OCI-LY7 (cell line): ENCODE results near the gene ZBTB48. TPM values are rescaled to one million over a fixed set of nuclear protein-coding genes. Genes with fewer than 3 reads are reported as not detected.

Experiments used
- BruUV-seq: library from RNA; stranded (reverse); fragments of 400-500 nt; replicated peaks from 2 replicates; lab custom pipeline; 2021; lab: Mats Ljungman, UMichigan
- CTCF ChIA-PET: fragments of 300-600 bp; sonication (Branson Sonifier 250); formaldehyde crosslinking; loops from one replicate; lab custom pipeline; 2022; ENCODE audit warnings: antibody characterized with exemption; ENCODE audit not compliant: unreplicated experiment; lab: Charles Lee
- POLR2A ChIA-PET: fragments of 300-600 bp; sonication (Branson Sonifier 250); formaldehyde crosslinking; loops from one replicate; lab custom pipeline; 2022; ENCODE audit warnings: antibody characterized with exemption; lab: Charles Lee
- DNase-seq: peaks from one replicate; pipeline ENCODE4 v3.0.0-alpha.2; 2015; ENCODE audit warnings: low spot score
- H2AFZ ChIP-seq: fragments of 200-600 bp; sonication (generic), shearing (Covaris generic); 2 replicates; pipeline ENCODE4 v1.6.1; 2014; ENCODE audit warnings: mild to moderate bottlenecking, antibody characterized with exemption, low read length, moderate library complexity
- H3K27ac ChIP-seq: fragments of 200-600 bp; sonication (generic); 2 replicates; pipeline ENCODE4 v1.5.1; 2014; ENCODE audit warnings: mixed run types, low read depth, mild to moderate bottlenecking, moderate library complexity, low read length, inconsistent platforms; ENCODE audit not compliant: poor library complexity, severe bottlenecking
- H3K36me3 ChIP-seq: fragments of 200-600 bp; sonication (generic); 2 replicates; pipeline ENCODE4 v1.6.1; 2014; ENCODE audit warnings: mild to moderate bottlenecking, antibody characterized with exemption, low read length, moderate library complexity, mixed read lengths; ENCODE audit not compliant: insufficient read depth
- H3K4me1 ChIP-seq: fragments of 200-600 bp; sonication (generic); 2 replicates; pipeline ENCODE4 v1.5.1; 2014; ENCODE audit warnings: mild to moderate bottlenecking, low read length; ENCODE audit not compliant: insufficient read depth, poor library complexity, severe bottlenecking
- H3K4me2 ChIP-seq: fragments of 200-600 bp; sonication (generic); 2 replicates; pipeline ENCODE4 v1.6.1; 2014; ENCODE audit warnings: mild to moderate bottlenecking, low read length
- H3K4me3 ChIP-seq: fragments of 200-600 bp; sonication (generic); 2 replicates; pipeline ENCODE4 v1.5.1; 2014; ENCODE audit warnings: mild to moderate bottlenecking, low read depth, low read length; ENCODE audit not compliant: poor library complexity, severe bottlenecking
- H3K79me2 ChIP-seq: fragments of 200-600 bp; sonication (generic); 2 replicates; pipeline ENCODE4 v1.6.1; 2016; ENCODE audit warnings: low read depth, mild to moderate bottlenecking, low read length, moderate library complexity, mixed read lengths; ENCODE audit not compliant: insufficient read depth
- H3K9me2 ChIP-seq: fragments of 200-600 bp; sonication (generic); 2 replicates; pipeline ENCODE4 v1.6.1; 2016; ENCODE audit warnings: mild to moderate bottlenecking, low read length, mixed read lengths; ENCODE audit not compliant: insufficient read depth
- H3K9me3 ChIP-seq: fragments of 200-600 bp; sonication (generic); 2 replicates; pipeline ENCODE4 v1.6.1; 2014; ENCODE audit warnings: mild to moderate bottlenecking, mixed run types, low read length, mixed read lengths
- H4K20me1 ChIP-seq: fragments of 200-600 bp; sonication (generic); 2 replicates; pipeline ENCODE4 v1.6.1; 2014; ENCODE audit warnings: mild to moderate bottlenecking, antibody characterized with exemption, low read length, moderate library complexity, mixed read lengths; ENCODE audit not compliant: insufficient read depth
- EZH2phosphoT487 ChIP-seq: fragments of 200-600 bp; sonication (generic); IDR thresholded peaks from 2 replicates; pipeline ENCODE4 v1.6.1; 2018; ENCODE audit warnings: low read depth, borderline replicate concordance, mild to moderate bottlenecking, mixed run types, antibody characterized with exemption, low read length, moderate library complexity, mixed read lengths
- intact Hi-C: fragments of 100-400 bp; cut with micrococcal nuclease; formaldehyde crosslinking; loops from one replicate; pipeline ENCODE4 v1.10.0; 2022; ENCODE audit not compliant: unreplicated experiment
- small RNA-seq: library from RNA; depleted of rRNA; stranded (forward); fragments of <200 nt; gene quantifications from one replicate; pipeline ENCODE3, GENCODE V24; 2014
- total RNA-seq, 2 experiments: library from RNA; depleted of rRNA in 1 of 2; stranded (reverse); fragments of >200 nt in 1 of 2; shearing (Covaris generic) in 1 of 2; gene quantifications; 2 replicates each; pipeline ENCODE4 v1.2.3, GENCODE V29; 2014 to 2022
- TF ChIP-seq, protein P1 (sequence below): fragments of 200-600 bp; sonication (generic); conservative IDR thresholded peaks from 2 replicates; pipeline ENCODE4 v1.5.1; 2014; ENCODE audit warnings: mild to moderate bottlenecking, antibody characterized with exemption, low read length, moderate library complexity, mixed read lengths

ZBTB48 gene
- total RNA-seq, 2 experiments from 2014 or later, result 41.9 to 51.3 TPM

GRCh38 chr1:6638226-6638625, 58.4 kb downstream of the ZBTB48 start:
- Histone ChIP-seq H3K79me2 (no peaks in the 10 kb centered on the region), H3K27ac (no peak overlapping the region), H3K9me3 (no peaks in the 10 kb centered on the region), H3K4me3 (no peak overlapping the region), H4K20me1 (no peaks in the 10 kb centered on the region), H3K4me1 (no peaks in the 10 kb centered on the region), H2AFZ (no peak overlapping the region), H3K36me3 (peaks cover 93% of the 10 kb centered on the region), H3K9me2 (no peaks in the 10 kb centered on the region), H3K4me2 (no peak overlapping the region)
- no TSS peak for BruUV-seq
- CTCF ChIA-PET, result no interaction called here
- TF ChIP-seq, protein P1, sequence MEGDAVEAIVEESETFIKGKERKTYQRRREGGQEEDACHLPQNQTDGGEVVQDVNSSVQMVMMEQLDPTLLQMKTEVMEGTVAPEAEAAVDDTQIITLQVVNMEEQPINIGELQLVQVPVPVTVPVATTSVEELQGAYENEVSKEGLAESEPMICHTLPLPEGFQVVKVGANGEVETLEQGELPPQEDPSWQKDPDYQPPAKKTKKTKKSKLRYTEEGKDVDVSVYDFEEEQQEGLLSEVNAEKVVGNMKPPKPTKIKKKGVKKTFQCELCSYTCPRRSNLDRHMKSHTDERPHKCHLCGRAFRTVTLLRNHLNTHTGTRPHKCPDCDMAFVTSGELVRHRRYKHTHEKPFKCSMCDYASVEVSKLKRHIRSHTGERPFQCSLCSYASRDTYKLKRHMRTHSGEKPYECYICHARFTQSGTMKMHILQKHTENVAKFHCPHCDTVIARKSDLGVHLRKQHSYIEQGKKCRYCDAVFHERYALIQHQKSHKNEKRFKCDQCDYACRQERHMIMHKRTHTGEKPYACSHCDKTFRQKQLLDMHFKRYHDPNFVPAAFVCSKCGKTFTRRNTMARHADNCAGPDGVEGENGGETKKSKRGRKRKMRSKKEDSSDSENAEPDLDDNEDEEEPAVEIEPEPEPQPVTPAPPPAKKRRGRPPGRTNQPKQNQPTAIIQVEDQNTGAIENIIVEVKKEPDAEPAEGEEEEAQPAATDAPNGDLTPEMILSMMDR, result no peak
- TF ChIP-seq EZH2phosphoT487, result no peak
- POLR2A ChIA-PET, result no interaction called here
- DNase-seq, result no peak
- intact Hi-C loops, result no loop called here

Small RNA genes lying within 50 kb of the gene (small RNA-seq; reads per million reads assigned to genes)
- not detected for gene RNU6-731P

Other genes with a start within 250 kb of the ZBTB48 start
- 16.8 and 23.4 TPM in 2 replicates for gene ACOT7, start 186.2 kb upstream of the ZBTB48 start, total RNA-seq (2014; rRNA removed; shearing (Covaris generic))
- gene ACOT7, start 186.2 kb upstream of the ZBTB48 start, total RNA-seq (2022), result 50.5 and 53.6 TPM in 2 replicates
- not detected in 2 replicates for gene HES2, start 160.1 kb upstream of the ZBTB48 start, total RNA-seq (2014; rRNA removed; shearing (Covaris generic))
- not detected in 2 replicates for gene HES2, start 160.1 kb upstream of the ZBTB48 start, total RNA-seq (2022)
- gene ESPN, start 155.2 kb upstream of the ZBTB48 start, total RNA-seq (2014; rRNA removed; shearing (Covaris generic)), result not detected in 2 replicates
- not detected in 2 replicates for gene ESPN, start 155.2 kb upstream of the ZBTB48 start, total RNA-seq (2022)
- gene TNFRSF25, start 113.8 kb upstream of the ZBTB48 start, total RNA-seq (2014; rRNA removed; shearing (Covaris generic)), result 1.7 and 2.8 TPM in 2 replicates
- 0.65 and 1.7 TPM in 2 replicates for gene TNFRSF25, start 113.8 kb upstream of the ZBTB48 start, total RNA-seq (2022)
- gene PLEKHG5, start 88.3 kb upstream of the ZBTB48 start, total RNA-seq (2014; rRNA removed; shearing (Covaris generic)), result 0.67 and 1.6 TPM in 2 replicates
- gene PLEKHG5, start 88.3 kb upstream of the ZBTB48 start, total RNA-seq (2022), result 1.7 and 2.4 TPM in 2 replicates
- 30.7 and 39.1 TPM in 2 replicates for gene NOL9, start 25.5 kb upstream of the ZBTB48 start, total RNA-seq (2014; rRNA removed; shearing (Covaris generic))
- 58.8 and 65.5 TPM in 2 replicates for gene NOL9, start 25.5 kb upstream of the ZBTB48 start, total RNA-seq (2022)
- not detected in 2 replicates for gene TAS1R1, start 24.7 kb upstream of the ZBTB48 start, total RNA-seq (2014; rRNA removed; shearing (Covaris generic))
- 0.11 TPM in 1 of 2 replicates, not detected in the other for gene TAS1R1, start 24.7 kb upstream of the ZBTB48 start, total RNA-seq (2022)
- 7.2 and 7.4 TPM in 2 replicates for gene KLHL21, start 22.9 kb downstream of the ZBTB48 start, total RNA-seq (2014; rRNA removed; shearing (Covaris generic))
- 5.6 and 7.6 TPM in 2 replicates for gene KLHL21, start 22.9 kb downstream of the ZBTB48 start, total RNA-seq (2022)
- gene PHF13, start 33.7 kb downstream of the ZBTB48 start, total RNA-seq (2014; rRNA removed; shearing (Covaris generic)), result 5.3 and 7.9 TPM in 2 replicates
- gene PHF13, start 33.7 kb downstream of the ZBTB48 start, total RNA-seq (2022), result 14.6 and 14.7 TPM in 2 replicates
- 22.4 and 24.9 TPM in 2 replicates for gene THAP3, start 44.9 kb downstream of the ZBTB48 start, total RNA-seq (2014; rRNA removed; shearing (Covaris generic))
- gene THAP3, start 44.9 kb downstream of the ZBTB48 start, total RNA-seq (2022), result 17.2 and 19.0 TPM in 2 replicates
- gene DNAJC11, start 121.8 kb downstream of the ZBTB48 start, total RNA-seq (2014; rRNA removed; shearing (Covaris generic)), result 31.0 and 41.6 TPM in 2 replicates
- 64.1 and 65.6 TPM in 2 replicates for gene DNAJC11, start 121.8 kb downstream of the ZBTB48 start, total RNA-seq (2022)
- gene CAMTA1, start 205.5 kb downstream of the ZBTB48 start, total RNA-seq (2014; rRNA removed; shearing (Covaris generic)), result 40.2 and 43.9 TPM in 2 replicates
- gene CAMTA1, start 205.5 kb downstream of the ZBTB48 start, total RNA-seq (2022), result 73.3 and 80.8 TPM in 2 replicates